AG09309 (cell line): ENCODE data around the gene GRAMD4.

Experiments
- DNase-seq: peaks from one replicate; pipeline ENCODE4 v3.0.0-alpha.2; 2010; ENCODE audit warnings: low read depth
- H3K4me3 ChIP-seq: 2 replicates; pipeline ENCODE4 v1.5.1; 2011; ENCODE audit warnings: mild to moderate bottlenecking, low read depth, low read length, moderate library complexity; ENCODE audit not compliant: control insufficient read depth
- TF ChIP-seq, protein P1 (sequence below): IDR thresholded peaks from 2 replicates; pipeline ENCODE4 v1.5.1; 2011; ENCODE audit warnings: mild to moderate bottlenecking, low read depth, low read length, inconsistent platforms; ENCODE audit not compliant: insufficient read depth, control insufficient read depth; ENCODE audit errors: missing control alignments

GRAMD4 gene

DNA sequence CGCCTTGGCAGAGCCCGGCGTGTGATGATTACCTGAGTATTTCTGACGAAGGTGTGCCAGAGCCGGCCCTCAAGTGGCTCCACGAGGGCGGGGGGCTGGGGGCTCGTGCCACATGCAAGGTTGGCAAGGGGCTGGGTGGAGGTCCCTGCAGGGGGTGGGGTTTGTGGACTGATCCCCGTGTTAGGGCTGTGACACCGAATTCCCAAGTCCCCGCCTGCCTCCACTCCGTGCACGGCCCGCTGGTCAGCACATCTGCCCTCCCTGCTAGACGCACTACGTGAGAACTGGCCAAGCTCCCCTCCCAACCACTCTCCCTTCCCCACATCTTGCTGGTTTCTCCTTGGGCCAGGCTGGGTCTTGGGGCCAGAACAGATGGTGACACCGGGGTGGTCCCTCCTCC is 34.2 kb downstream of the GRAMD4 start:
- DNase-seq = no peak
- H3K4me3 ChIP-seq = no peak overlapping the region
- TF ChIP-seq, protein P1, sequence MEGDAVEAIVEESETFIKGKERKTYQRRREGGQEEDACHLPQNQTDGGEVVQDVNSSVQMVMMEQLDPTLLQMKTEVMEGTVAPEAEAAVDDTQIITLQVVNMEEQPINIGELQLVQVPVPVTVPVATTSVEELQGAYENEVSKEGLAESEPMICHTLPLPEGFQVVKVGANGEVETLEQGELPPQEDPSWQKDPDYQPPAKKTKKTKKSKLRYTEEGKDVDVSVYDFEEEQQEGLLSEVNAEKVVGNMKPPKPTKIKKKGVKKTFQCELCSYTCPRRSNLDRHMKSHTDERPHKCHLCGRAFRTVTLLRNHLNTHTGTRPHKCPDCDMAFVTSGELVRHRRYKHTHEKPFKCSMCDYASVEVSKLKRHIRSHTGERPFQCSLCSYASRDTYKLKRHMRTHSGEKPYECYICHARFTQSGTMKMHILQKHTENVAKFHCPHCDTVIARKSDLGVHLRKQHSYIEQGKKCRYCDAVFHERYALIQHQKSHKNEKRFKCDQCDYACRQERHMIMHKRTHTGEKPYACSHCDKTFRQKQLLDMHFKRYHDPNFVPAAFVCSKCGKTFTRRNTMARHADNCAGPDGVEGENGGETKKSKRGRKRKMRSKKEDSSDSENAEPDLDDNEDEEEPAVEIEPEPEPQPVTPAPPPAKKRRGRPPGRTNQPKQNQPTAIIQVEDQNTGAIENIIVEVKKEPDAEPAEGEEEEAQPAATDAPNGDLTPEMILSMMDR = no peak

DNA sequence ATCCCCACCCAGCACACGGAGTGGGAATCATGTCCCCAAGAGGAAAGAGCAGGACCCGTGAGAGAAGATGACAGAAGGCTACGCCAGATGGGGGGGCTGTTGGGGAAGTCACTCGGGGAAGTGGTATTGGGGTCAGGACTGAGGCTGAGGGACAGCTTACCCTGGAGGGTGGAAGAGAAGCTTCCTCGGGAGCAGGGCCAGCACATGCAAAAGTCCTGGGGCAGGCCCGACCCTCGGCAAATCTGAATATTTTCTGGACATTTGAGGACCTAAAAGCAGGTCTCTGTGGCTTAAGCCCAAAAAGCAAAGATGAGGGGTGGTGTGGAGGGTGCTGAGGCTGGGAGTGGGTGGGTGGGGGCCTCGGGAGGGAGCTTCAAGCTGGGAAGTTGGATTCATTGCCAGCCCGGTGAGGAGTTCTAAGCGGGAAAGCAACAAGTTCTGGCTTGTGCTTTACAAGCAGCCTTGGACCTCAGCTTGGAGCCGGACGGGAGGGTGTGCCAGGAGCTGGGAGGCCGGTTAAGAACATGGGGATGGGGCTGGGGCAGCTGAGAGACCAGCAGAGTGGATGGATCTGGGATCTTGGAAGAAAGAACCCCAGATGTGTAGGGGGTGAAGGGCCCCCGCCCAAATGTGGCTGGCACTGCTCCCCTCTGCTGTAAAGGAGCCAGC is 34.9 kb downstream of the GRAMD4 start:
- H3K4me3 ChIP-seq = no peak overlapping the region
- no peak for DNase-seq
- TF ChIP-seq, protein P1 = no peak

DNA sequence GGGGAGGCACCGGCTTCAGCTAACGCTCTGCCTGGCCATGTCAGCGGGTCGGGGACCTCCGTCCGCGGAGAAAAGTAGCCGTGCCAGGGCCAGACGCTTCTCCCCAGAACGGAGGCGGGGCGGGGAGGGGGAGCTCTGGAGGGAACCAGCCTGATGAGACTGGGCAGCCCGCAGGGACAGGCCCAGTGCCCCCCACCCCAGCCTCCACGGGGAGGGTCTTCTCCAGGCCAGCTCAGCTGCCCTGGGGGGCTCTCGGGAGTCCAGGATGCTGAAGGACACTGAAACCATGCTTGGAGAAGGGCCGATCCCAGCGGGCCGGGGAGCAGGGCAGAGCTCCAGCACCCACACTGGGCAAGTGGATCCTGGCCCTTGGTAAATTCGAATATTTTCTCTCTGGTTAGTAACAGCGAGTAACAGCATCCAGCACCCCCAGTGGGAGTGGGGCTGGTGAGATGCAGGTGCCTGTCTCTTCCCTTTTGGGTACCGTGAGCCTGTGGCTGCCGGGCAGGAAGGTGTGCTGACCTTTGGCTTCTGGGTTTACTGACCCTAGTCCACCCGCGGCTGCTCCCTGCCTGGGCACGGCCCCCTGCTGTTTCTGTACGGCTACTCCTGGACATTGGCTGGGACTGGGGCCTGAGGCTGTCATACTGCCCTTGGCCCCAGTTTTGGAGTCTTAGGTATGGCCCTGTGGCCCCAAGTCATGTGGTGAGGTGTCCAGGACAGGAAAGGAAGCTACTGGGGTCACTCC is 35.8 kb downstream of the GRAMD4 start:
- TF ChIP-seq, protein P1 = no peak
- H3K4me3 ChIP-seq = no peak overlapping the region
- no peak for DNase-seq

DNA sequence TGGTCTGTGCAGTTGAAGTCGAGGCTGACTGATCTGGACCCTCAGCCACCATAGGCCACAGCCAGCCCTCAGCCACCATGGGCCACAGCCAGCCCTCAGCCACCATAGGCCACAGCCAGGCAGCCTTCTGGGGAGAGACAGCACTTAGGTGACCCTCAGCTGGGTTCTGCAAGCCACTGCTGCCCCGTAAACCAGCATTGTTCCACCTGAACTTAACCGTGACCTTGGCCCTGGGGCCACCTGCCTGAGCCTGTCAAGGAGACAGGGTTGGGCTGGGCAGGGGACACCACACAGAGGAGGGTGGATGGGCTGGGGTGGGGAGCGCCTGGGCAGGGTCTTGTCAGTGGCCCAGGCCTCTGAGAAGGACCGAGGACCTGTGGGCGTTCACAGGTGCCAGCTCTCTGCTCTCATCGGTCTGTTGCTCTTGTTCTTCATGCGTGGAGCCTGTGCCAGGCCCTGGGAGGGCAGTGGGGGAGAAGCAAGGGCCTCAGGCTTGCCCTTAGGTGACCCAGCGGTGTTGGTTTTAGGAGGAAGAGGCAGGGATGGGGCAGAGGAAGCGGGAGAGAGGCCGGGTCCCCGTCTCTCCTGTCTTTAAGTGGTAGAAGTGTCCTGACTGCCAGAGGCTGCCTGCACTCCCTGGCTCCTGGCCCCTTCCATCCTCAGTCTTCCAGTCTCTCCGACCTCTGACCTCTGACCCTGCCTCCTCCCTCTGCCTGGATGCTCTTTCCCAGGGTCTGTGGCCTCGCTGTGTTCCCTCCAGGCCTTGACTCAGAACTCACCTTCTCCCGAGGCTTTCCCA is 36.9 kb downstream of the GRAMD4 start:
- H3K4me3 ChIP-seq = no peak overlapping the region
- no peak for DNase-seq
- TF ChIP-seq, protein P1 = no peak

DNA sequence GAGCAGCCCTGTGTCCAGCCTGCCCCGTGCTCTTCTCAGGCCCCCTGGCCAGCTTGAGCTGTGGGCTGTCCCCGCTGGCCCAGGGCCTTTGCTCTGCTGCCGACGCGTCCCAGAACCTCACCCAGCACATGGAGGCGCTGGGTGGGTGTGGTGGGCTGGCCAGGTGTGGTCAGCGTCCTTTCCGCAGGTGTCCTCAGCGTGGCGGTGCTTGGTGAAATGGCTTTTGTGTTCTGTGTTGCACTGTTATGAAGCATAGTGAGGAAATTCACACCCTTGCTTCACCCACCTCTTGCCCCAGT is 37.4 kb downstream of the GRAMD4 start:
- TF ChIP-seq, protein P1 = no peak
- no peak overlapping the region for H3K4me3 ChIP-seq
- DNase-seq = no peak

DNA sequence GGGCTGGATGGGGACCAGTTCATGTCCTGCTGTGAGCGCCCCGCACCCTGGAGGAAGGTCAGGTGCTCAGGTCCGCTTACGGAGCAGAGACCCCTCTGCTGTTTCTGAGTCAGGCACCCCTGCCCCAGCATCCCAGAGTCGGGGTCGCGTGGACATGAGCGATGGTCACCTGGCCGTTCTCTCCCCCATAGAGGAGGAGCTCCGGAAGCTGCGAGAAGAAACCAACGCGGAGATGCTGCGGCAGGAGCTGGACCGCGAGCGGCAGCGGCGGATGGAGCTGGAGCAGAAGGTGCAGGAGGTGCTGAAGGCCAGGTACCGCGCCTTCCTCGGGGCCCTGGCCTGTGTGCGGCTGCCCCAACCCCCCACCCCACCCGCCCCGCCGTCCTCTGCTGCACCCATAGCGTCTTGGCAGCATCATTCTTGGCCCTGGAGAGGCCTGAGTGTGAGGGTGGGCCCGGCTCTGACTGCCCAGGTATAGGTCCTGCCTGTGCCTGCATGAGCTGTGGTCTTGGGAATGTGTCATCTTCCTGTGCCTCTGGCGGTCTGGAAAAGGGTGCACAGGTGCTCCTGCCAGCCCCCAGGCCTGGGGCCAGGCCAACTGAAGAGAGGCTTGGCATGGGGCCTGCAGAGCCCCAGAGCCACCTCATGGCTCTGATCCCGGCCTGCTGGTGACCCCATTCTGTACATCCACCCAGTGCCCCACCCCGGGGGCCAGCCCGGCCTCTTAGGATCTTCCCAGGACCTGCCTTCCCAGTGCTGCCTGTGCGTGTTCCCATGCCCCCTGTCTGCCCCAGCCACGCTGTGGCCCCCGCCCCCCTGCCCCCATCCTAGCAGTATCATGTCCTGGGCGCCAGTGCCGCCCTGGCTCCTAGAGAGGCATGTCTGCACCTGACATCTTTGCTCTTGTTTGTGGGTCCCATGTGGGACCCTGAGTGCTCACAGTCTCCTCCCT is 38.1 kb downstream of the GRAMD4 start:
- TF ChIP-seq, protein P1 = no peak
- DNase-seq = no peak
- H3K4me3 ChIP-seq = no peak overlapping the region
